Astrocyte (in vitro differentiated cells and primary cell): Measurements from ENCODE around the gene UBTD1.

ENCODE experiments used
- CTCF ChIP-seq: IDR thresholded peaks from 2 replicates; pipeline ENCODE4 v1.5.1; 2011; ENCODE audit warnings: low read depth, mild to moderate bottlenecking, inconsistent platforms, low read length, moderate library complexity; ENCODE audit not compliant: insufficient read depth
- EZH2 ChIP-seq: IDR thresholded peaks from 2 replicates; pipeline ENCODE4 v1.6.1; 2012; ENCODE audit warnings: mild to moderate bottlenecking, low read length, inconsistent platforms; ENCODE audit not compliant: insufficient read depth

GRCh38 chr10:97494863-97495506 lies 3.7 kb upstream of the UBTD1 start:
- TF ChIP-seq CTCF (no peak), EZH2 (no peak)
